Astrocyte (in vitro differentiated cells and primary cell): ENCODE data around the gene TMEM97. TPM values are rescaled to one million over a fixed set of nuclear protein-coding genes. Genes with fewer than 3 reads are reported as not detected.

Experiments used
- DNase-seq: peaks from one replicate; pipeline ENCODE4 v3.0.0-alpha.2; 2010; ENCODE audit warnings: low read depth
- FAIRE-seq: peaks from 2 replicates; lab custom pipeline; 2011; peaks lifted over from hg19 to GRCh38; lab: Jason Lieb, UNC
- H2AFZ ChIP-seq: 2 replicates; pipeline ENCODE4 v1.6.0; 2012; ENCODE audit warnings: low read depth, low read length, inconsistent platforms
- H3K27ac ChIP-seq: 2 replicates; pipeline ENCODE4 v1.5.1; 2011; ENCODE audit warnings: low read depth, low read length, inconsistent platforms
- H3K27me3 ChIP-seq: 2 replicates; pipeline ENCODE4 v1.6.0; 2011; ENCODE audit warnings: low read length, inconsistent platforms; ENCODE audit not compliant: insufficient read depth
- H3K36me3 ChIP-seq: 2 replicates; pipeline ENCODE4 v1.5.1; 2011; ENCODE audit warnings: low read length, inconsistent platforms; ENCODE audit not compliant: insufficient read depth
- H3K4me1 ChIP-seq: 2 replicates; pipeline ENCODE4 v1.5.1; 2011; ENCODE audit warnings: low read length, inconsistent platforms; ENCODE audit not compliant: insufficient read depth
- H3K4me2 ChIP-seq: 2 replicates; pipeline ENCODE4 v1.6.0; 2012; ENCODE audit warnings: low read length, inconsistent platforms
- H3K4me3 ChIP-seq: 2 replicates; pipeline ENCODE4 v1.5.1; 2011; ENCODE audit warnings: low read depth, mild to moderate bottlenecking, low read length, inconsistent platforms; ENCODE audit not compliant: insufficient read depth
- H3K79me2 ChIP-seq: 2 replicates; pipeline ENCODE4 v1.6.0; 2012; ENCODE audit warnings: mild to moderate bottlenecking, low read length, inconsistent platforms; ENCODE audit not compliant: insufficient read depth
- H3K9ac ChIP-seq: 2 replicates; pipeline ENCODE4 v1.6.0; 2012; ENCODE audit warnings: mild to moderate bottlenecking, low read length, inconsistent platforms
- H3K9me3 ChIP-seq: 2 replicates; pipeline ENCODE4 v1.5.1; 2012; ENCODE audit warnings: low read depth, mild to moderate bottlenecking, low read length, inconsistent platforms; ENCODE audit not compliant: insufficient read depth
- H4K20me1 ChIP-seq: 2 replicates; pipeline ENCODE4 v1.6.0; 2012; ENCODE audit warnings: low read length, inconsistent platforms; ENCODE audit not compliant: insufficient read depth
- H3K27ac Mint-ChIP-seq: one replicate; pipeline ENCODE4 v1.8.0; 2021; ENCODE audit warnings: mild to moderate bottlenecking, mixed read lengths; ENCODE audit not compliant: unreplicated experiment
- H3K27me3 Mint-ChIP-seq: one replicate; pipeline ENCODE4 v1.8.0; 2021; ENCODE audit warnings: low read depth, mixed read lengths; ENCODE audit not compliant: unreplicated experiment
- H3K36me3 Mint-ChIP-seq: one replicate; pipeline ENCODE4 v1.8.0; 2021; ENCODE audit warnings: low read depth, mixed read lengths; ENCODE audit not compliant: unreplicated experiment
- H3K4me1 Mint-ChIP-seq: one replicate; pipeline ENCODE4 v1.8.0; 2021; ENCODE audit warnings: low read depth, mixed read lengths; ENCODE audit not compliant: unreplicated experiment
- H3K4me3 Mint-ChIP-seq: one replicate; pipeline ENCODE4 v1.8.0; 2021; ENCODE audit warnings: mild to moderate bottlenecking, moderate library complexity, mixed read lengths; ENCODE audit not compliant: unreplicated experiment
- H3K9me3 Mint-ChIP-seq: one replicate; pipeline ENCODE4 v1.8.0; 2021; ENCODE audit warnings: mild to moderate bottlenecking, mixed read lengths; ENCODE audit not compliant: unreplicated experiment
- EZH2 ChIP-seq: IDR thresholded peaks from 2 replicates; pipeline ENCODE4 v1.6.1; 2012; ENCODE audit warnings: mild to moderate bottlenecking, low read length, inconsistent platforms; ENCODE audit not compliant: insufficient read depth
- total RNA-seq: library from RNA; stranded (reverse); gene quantifications from 2 replicates; pipeline ENCODE4 v1.2.1, GENCODE V29; 2021
- TF ChIP-seq, protein P1 (sequence below): IDR thresholded peaks from 2 replicates; pipeline ENCODE4 v1.5.1; 2011; ENCODE audit warnings: low read depth, mild to moderate bottlenecking, inconsistent platforms, low read length, moderate library complexity; ENCODE audit not compliant: insufficient read depth

The TMEM97 gene
- total RNA-seq, 1 donor from 2014 or later, result 20.4 TPM

DNA sequence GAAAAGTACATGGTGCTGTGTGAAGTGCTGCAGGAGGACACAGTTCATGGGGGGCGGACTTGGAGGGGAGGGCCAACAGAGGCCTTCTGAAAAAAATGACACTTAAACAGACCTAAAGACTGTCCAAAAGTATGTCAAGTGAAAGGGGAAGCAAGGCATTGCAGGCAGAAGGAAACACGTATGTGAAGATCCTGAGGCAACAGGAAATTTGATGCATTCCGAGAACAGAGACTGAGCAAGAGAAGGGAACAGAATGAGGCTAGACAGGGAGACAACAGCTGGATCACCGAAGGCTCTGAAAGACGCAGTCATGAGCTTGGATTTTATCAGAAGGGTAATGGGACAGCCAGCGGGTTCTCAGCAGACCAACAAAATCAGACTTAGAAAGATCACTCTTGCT, 15.2 kb downstream of the TMEM97 start:
- H3K4me1 Mint-ChIP-seq, result peaks cover 30% of the 10 kb centered on the region
- no peak overlapping the region for H2AFZ ChIP-seq
- H3K27ac Mint-ChIP-seq, result peak overlapping the region; percentile 87

DNA sequence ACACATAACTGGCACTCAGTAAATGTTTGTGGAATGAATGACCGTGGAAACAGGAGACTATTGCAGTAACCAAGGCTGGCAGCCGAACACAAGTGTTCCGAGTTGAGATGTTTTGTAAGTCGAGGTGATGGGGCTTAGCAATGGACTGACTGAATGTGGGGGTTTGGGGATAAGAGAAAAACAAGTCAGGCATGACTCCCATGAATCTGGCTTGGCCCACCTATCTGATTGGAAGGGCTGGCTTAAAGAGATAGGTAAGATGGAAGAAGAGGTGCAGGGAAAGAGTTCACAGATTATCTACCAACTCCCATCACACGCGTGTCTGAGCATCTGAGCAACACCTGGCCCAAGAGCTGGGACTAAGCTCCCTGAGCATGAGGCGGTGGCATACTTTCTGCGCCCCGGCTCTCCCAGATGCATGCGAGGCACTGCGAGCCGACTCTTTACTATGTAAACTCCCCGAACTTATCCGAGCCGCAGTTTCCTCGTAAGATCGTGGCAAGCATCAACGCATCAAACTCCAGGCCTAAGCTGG, 15.7 kb downstream of the TMEM97 start:
- no peaks in the 10 kb centered on the region for H3K36me3 ChIP-seq
- H2AFZ ChIP-seq, result peak overlapping the region; percentile 81
- peak overlapping the region; percentile 99 for H3K4me3 Mint-ChIP-seq
- peaks cover 39% of the 10 kb centered on the region for H3K4me1 ChIP-seq
- no peaks in the 10 kb centered on the region for H3K27me3 ChIP-seq
- no peaks in the 10 kb centered on the region for H3K9me3 Mint-ChIP-seq
- H3K27ac ChIP-seq, result peak overlapping the region; percentile 99
- H3K27me3 Mint-ChIP-seq, result no peaks in the 10 kb centered on the region
- peaks cover 75% of the 10 kb centered on the region for H4K20me1 ChIP-seq
- no peak for FAIRE-seq
- TF ChIP-seq EZH2, result no peak
- TF ChIP-seq, protein P1, sequence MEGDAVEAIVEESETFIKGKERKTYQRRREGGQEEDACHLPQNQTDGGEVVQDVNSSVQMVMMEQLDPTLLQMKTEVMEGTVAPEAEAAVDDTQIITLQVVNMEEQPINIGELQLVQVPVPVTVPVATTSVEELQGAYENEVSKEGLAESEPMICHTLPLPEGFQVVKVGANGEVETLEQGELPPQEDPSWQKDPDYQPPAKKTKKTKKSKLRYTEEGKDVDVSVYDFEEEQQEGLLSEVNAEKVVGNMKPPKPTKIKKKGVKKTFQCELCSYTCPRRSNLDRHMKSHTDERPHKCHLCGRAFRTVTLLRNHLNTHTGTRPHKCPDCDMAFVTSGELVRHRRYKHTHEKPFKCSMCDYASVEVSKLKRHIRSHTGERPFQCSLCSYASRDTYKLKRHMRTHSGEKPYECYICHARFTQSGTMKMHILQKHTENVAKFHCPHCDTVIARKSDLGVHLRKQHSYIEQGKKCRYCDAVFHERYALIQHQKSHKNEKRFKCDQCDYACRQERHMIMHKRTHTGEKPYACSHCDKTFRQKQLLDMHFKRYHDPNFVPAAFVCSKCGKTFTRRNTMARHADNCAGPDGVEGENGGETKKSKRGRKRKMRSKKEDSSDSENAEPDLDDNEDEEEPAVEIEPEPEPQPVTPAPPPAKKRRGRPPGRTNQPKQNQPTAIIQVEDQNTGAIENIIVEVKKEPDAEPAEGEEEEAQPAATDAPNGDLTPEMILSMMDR, result no peak
- peaks cover 9% of the 10 kb centered on the region for H3K36me3 Mint-ChIP-seq
- H3K9ac ChIP-seq, result peak overlapping the region; percentile 99
- H3K27ac Mint-ChIP-seq, result peak overlapping the region; percentile 87
- H3K9me3 ChIP-seq, result no peaks in the 10 kb centered on the region
- peak overlapping the region; percentile 95 for H3K4me3 ChIP-seq
- no peak for DNase-seq
- H3K4me2 ChIP-seq, result peak overlapping the region; percentile 95
- peaks cover 33% of the 10 kb centered on the region for H3K4me1 Mint-ChIP-seq
- H3K79me2 ChIP-seq, result peaks cover 85% of the 10 kb centered on the region

More for the DNA sequence above, 15.2 kb downstream of the TMEM97 start:
- H4K20me1 ChIP-seq, result peaks cover 73% of the 10 kb centered on the region
- peaks cover 2% of the 10 kb centered on the region for H3K36me3 ChIP-seq
- H3K9ac ChIP-seq, result peak overlapping the region; percentile 99
- Mint-ChIP-seq H3K4me3 (peak overlapping the region; percentile 99), H3K9me3 (no peaks in the 10 kb centered on the region), H3K27me3 (no peaks in the 10 kb centered on the region), H3K36me3 (peaks cover 9% of the 10 kb centered on the region)
- H3K27ac ChIP-seq, result peak overlapping the region; percentile 99
- FAIRE-seq (no peak), DNase-seq (no peak)
- H3K4me3 ChIP-seq, result peak overlapping the region; percentile 95
- no peaks in the 10 kb centered on the region for H3K27me3 ChIP-seq
- TF ChIP-seq, protein P1, result no peak
- TF ChIP-seq EZH2, result no peak
- no peaks in the 10 kb centered on the region for H3K9me3 ChIP-seq
- peak overlapping the region; percentile 95 for H3K4me2 ChIP-seq
- peaks cover 39% of the 10 kb centered on the region for H3K4me1 ChIP-seq
- peaks cover 79% of the 10 kb centered on the region for H3K79me2 ChIP-seq

DNA sequence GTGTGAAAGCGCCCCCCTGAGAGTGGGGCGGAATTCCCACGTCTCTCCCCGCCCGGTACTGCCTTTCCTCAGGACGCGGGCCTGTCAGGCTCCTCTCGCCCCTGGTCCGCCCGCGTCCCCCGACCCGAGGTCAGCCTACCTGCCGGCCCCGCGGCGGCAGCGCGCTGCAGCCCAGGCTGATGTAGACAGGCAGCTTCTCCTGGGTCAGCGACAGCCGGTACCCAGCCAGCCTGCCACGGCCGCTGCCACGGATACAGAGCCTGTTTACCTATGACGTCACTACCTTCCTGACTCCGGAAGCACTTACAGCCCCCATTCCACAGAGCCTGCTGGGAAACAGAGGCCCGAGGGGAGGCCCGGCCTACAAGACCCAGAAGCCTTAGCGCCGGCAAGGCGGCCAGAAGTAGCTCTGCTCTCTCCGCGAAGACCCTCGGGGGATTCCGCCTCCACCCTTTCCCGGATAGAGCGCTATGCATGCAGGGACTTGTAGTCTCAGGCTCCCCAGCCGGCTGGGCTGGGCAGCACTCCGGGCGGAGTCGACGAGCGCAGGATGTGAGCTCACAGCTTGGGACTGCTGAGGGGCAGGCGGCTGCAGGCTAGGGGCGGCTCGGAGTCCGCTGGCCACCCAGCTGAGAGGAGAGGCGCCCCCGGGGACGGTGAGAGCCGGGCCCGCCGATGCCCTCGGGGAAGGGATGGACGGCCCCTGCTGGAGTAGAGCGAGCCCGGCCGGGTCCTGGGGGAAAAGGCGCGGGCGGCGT, 16.4 kb downstream of the TMEM97 start, which contains the start of the genes IFT20 and TNFAIP1:
Gene IFT20, minus strand, starts transcription at position 272 of the 758 bp plus-strand sequence. CDS start 3,487 bp downstream, outside the sequence.
Gene TNFAIP1, plus strand, starts transcription at position 561 of the 758 bp plus-strand sequence. CDS start 3,761 bp downstream, outside the sequence.
- peaks cover 33% of the 10 kb centered on the region for H3K4me1 Mint-ChIP-seq
- Histone ChIP-seq H4K20me1 (peaks cover 81% of the 10 kb centered on the region), H3K27me3 (no peaks in the 10 kb centered on the region), H3K4me1 (peaks cover 39% of the 10 kb centered on the region), H3K9ac (peak within 1 kb of the TSS; percentile 99), H3K9me3 (no peaks in the 10 kb centered on the region), H3K4me3 (peak within 1 kb of the TSS; percentile 95), H3K36me3 (peaks cover 3% of the 10 kb centered on the region), H2AFZ (peak within 1 kb of the TSS; percentile 81), H3K4me2 (peak within 1 kb of the TSS; percentile 95), H3K79me2 (peaks cover 92% of the 10 kb centered on the region), H3K27ac (peak within 1 kb of the TSS; percentile 99)
- DNase-seq (peak; percentile 100), FAIRE-seq (peak; percentile 89)
- peaks cover 9% of the 10 kb centered on the region for H3K36me3 Mint-ChIP-seq
- H3K4me3 Mint-ChIP-seq, result peak within 1 kb of the TSS; percentile 99
- peak within 1 kb of the TSS; percentile 99 for H3K27ac Mint-ChIP-seq
- TF ChIP-seq, protein P1, result no peak
- no peak for TF ChIP-seq EZH2
- H3K9me3 Mint-ChIP-seq, result no peaks in the 10 kb centered on the region
- H3K27me3 Mint-ChIP-seq, result no peaks in the 10 kb centered on the region
